ENCODE measurements around the gene PLCH1.

The PLCH1 gene

GRCh38 chr3:155744626-155745324, at the start of gene PLCH1:
TSS of gene PLCH1 (minus strand) at chr3:155745071. CDS start at chr3:155704224, 40,847 bp downstream.
- DNase-seq (ENCODE audit: low read depth) = peak; percentile 4

GRCh38 chr3:155792532-155792931, 47.7 kb upstream of the PLCH1 start:
- no peak for DNase-seq (ENCODE audit: low read depth)

- DNase-seq (ENCODE audit: low read depth) = no peak
Measured at GRCh38 chr3:155791190-155791589, 46.3 kb upstream of the PLCH1 start.

GRCh38 chr3:155790272-155790925, 45.5 kb upstream of the PLCH1 start:
- DNase-seq (ENCODE audit: low read depth) = no peak

GRCh38 chr3:155785662-155786295, 40.9 kb upstream of the PLCH1 start:
- no peak for DNase-seq (ENCODE audit: low read depth)

- DNase-seq (ENCODE audit: low read depth) = no peak
Measured at GRCh38 chr3:155782390-155782953, 37.6 kb upstream of the PLCH1 start.

- DNase-seq (ENCODE audit: low read depth) = no peak
Measured at GRCh38 chr3:155780291-155780690, 35.4 kb upstream of the PLCH1 start.

GRCh38 chr3:155778462-155778861, 33.6 kb upstream of the PLCH1 start:
- DNase-seq (ENCODE audit: low read depth) = no peak

- no peak for DNase-seq (ENCODE audit: low read depth)
Measured at GRCh38 chr3:155772801-155773200, 27.9 kb upstream of the PLCH1 start.

GRCh38 chr3:155771126-155771525, 26.3 kb upstream of the PLCH1 start:
- DNase-seq (ENCODE audit: low read depth) = no peak

- no peak for DNase-seq (ENCODE audit: low read depth)
Measured at GRCh38 chr3:155766206-155766605, 21.3 kb upstream of the PLCH1 start.

- DNase-seq (ENCODE audit: low read depth) = no peak
Measured at GRCh38 chr3:155763870-155764463, 19.1 kb upstream of the PLCH1 start.

GRCh38 chr3:155760653-155761052, 15.8 kb upstream of the PLCH1 start:
- DNase-seq (ENCODE audit: low read depth) = no peak

- no peak for DNase-seq (ENCODE audit: low read depth)
Measured at GRCh38 chr3:155757577-155757976, 12.7 kb upstream of the PLCH1 start.

- no peak for DNase-seq (ENCODE audit: low read depth)
Measured at GRCh38 chr3:155753038-155753639, 8.3 kb upstream of the PLCH1 start.

- no peak for DNase-seq (ENCODE audit: low read depth)
Measured at GRCh38 chr3:155748611-155749365, 3.9 kb upstream of the PLCH1 start.

GRCh38 chr3:155747946-155748290, 3.0 kb upstream of the PLCH1 start:
- DNase-seq (ENCODE audit: low read depth) = no peak

- no peak for DNase-seq (ENCODE audit: low read depth)
Measured at GRCh38 chr3:155747286-155747945, 2.5 kb upstream of the PLCH1 start.

GRCh38 chr3:155746703-155747102, 1.8 kb upstream of the PLCH1 start:
- no peak for DNase-seq (ENCODE audit: low read depth)

- DNase-seq (ENCODE audit: low read depth) = no peak
Measured at GRCh38 chr3:155745795-155746550, 1.1 kb upstream of the PLCH1 start.

Data from activated T-cell treated with anti-CD3 and anti-CD28 coated beads for 1 hour (primary cell).